Adrenal gland (tissue), 5 donors: ENCODE measurements around the gene TAGLN3.

Experiments used
- POLR2A ChIP-seq, 2 donors: fragments of 450-650 bp; IDR thresholded peaks; one replicate each; pipeline ENCODE4 v1.6.1; 2017; ENCODE audit warnings: antibody characterized with exemption in 2 of 2, mild to moderate bottlenecking in 2 of 2, moderate library complexity in 1 of 2
- TF ChIP-seq, protein P1 (sequence below), 6 experiments: fragments of 450-650 bp in 4 of 6; fragments of 200-600 bp in 2 of 6; sonication (generic) in 1 of 6; IDR thresholded peaks; 1 replicate in 5 of 6; 2 replicates in 1 of 6; pipeline versions ENCODE4 v1.5.1 to v1.8.0; 2016 to 2021; ENCODE audit warnings: antibody characterized with exemption in 6 of 6, mild to moderate bottlenecking in 2 of 6, moderate library complexity in 1 of 6
- donor health status: DM: no; HTN: no; CAD: no.

DNA sequence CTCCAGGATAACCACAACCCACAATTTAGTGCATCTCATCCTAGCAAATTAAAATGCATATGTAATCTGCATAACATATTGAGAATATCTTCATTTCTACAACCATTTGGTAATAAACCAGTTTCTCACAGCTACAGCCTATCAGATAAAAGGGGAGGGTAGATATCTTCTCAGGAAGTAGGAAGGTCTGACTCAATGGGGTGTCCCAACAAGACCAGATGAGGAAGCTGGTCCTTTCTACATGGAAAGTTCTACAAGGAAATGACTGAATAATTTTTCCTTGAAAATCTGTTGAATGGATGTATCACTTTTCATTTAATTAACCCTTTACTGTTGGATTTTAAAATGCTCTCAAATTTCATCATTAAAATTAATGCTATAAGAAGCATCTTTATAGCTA, 18.4 kb downstream of the TAGLN3 start:
- TF ChIP-seq, protein P1, sequence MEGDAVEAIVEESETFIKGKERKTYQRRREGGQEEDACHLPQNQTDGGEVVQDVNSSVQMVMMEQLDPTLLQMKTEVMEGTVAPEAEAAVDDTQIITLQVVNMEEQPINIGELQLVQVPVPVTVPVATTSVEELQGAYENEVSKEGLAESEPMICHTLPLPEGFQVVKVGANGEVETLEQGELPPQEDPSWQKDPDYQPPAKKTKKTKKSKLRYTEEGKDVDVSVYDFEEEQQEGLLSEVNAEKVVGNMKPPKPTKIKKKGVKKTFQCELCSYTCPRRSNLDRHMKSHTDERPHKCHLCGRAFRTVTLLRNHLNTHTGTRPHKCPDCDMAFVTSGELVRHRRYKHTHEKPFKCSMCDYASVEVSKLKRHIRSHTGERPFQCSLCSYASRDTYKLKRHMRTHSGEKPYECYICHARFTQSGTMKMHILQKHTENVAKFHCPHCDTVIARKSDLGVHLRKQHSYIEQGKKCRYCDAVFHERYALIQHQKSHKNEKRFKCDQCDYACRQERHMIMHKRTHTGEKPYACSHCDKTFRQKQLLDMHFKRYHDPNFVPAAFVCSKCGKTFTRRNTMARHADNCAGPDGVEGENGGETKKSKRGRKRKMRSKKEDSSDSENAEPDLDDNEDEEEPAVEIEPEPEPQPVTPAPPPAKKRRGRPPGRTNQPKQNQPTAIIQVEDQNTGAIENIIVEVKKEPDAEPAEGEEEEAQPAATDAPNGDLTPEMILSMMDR (IDR thresholded peaks at IDR 0.05): no peak
- TF ChIP-seq POLR2A (IDR thresholded peaks at IDR 0.05): no peak
